ENCODE data around the gene ICE1. TPM values are rescaled to one million over a fixed set of nuclear protein-coding genes. Genes with fewer than 3 reads are reported as not detected.
"Not testable (repeated sequence)": the region's sequence is repeated elsewhere in the genome, so short reads cannot be mapped to it uniquely, and the experiment has no call there.

Gene ICE1
- total RNA-seq, 1 experiment from 2014 or later = 27.8 TPM

- no TSS peak for BruUV-seq (replicated peaks)
- Mint-ChIP-seq H3K9me3 (ENCODE audit: low read depth, unreplicated experiment) (peaks cover 3% of the 10 kb centered on the region), H3K36me3 (ENCODE audit: insufficient read depth, unreplicated experiment) (no peaks in the 10 kb centered on the region), H3K4me1 (ENCODE audit: low read depth, unreplicated experiment) (no peaks in the 10 kb centered on the region), H3K27me3 (ENCODE audit: unreplicated experiment) (peaks cover 3% of the 10 kb centered on the region), H3K27ac (ENCODE audit: unreplicated experiment) (no peak overlapping the region), H3K4me3 (ENCODE audit: low read depth, unreplicated experiment) (no peak overlapping the region)
- TF ChIP-seq, protein P1, sequence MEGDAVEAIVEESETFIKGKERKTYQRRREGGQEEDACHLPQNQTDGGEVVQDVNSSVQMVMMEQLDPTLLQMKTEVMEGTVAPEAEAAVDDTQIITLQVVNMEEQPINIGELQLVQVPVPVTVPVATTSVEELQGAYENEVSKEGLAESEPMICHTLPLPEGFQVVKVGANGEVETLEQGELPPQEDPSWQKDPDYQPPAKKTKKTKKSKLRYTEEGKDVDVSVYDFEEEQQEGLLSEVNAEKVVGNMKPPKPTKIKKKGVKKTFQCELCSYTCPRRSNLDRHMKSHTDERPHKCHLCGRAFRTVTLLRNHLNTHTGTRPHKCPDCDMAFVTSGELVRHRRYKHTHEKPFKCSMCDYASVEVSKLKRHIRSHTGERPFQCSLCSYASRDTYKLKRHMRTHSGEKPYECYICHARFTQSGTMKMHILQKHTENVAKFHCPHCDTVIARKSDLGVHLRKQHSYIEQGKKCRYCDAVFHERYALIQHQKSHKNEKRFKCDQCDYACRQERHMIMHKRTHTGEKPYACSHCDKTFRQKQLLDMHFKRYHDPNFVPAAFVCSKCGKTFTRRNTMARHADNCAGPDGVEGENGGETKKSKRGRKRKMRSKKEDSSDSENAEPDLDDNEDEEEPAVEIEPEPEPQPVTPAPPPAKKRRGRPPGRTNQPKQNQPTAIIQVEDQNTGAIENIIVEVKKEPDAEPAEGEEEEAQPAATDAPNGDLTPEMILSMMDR (IDR thresholded peaks at IDR 0.05; ENCODE audit: unreplicated experiment) = no peak
- CTCF ChIA-PET = no interaction called here
- no peak for DNase-seq
- intact Hi-C loops (cut with micrococcal nuclease; ENCODE audit: unreplicated experiment) = no loop called here
These were observed 35.3 kb upstream of the ICE1 start for GRCh38 chr5:5387192-5387591.

DNA sequence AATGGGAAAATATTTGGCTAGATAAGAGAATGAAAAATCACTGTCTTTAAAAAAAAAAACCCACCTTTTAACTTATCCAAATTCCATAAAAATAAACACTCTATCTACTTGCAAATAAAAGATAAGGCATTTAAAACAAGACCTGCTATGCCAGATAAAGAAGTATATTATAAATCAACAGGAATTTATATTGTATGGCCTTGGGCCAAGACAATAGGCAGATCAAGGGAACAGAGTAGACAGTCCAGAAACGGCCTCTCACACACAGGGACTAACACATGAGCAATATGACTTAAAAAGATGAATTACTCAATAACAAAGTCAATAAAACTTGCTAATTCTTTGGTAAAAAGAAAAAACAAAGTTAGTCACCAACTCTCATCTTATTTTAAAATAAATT, 34.7 kb upstream of the ICE1 start:
- TF ChIP-seq, protein P1 (IDR thresholded peaks at IDR 0.05; ENCODE audit: unreplicated experiment) = no peak
- BruUV-seq (replicated peaks) = no TSS peak
- Mint-ChIP-seq H3K27ac (ENCODE audit: unreplicated experiment) (no peak overlapping the region), H3K9me3 (ENCODE audit: low read depth, unreplicated experiment) (peaks cover 3% of the 10 kb centered on the region), H3K4me3 (ENCODE audit: low read depth, unreplicated experiment) (no peak overlapping the region), H3K36me3 (ENCODE audit: insufficient read depth, unreplicated experiment) (no peaks in the 10 kb centered on the region), H3K4me1 (ENCODE audit: low read depth, unreplicated experiment) (no peaks in the 10 kb centered on the region), H3K27me3 (ENCODE audit: unreplicated experiment) (no peaks in the 10 kb centered on the region)
- CTCF ChIA-PET = no interaction called here
- DNase-seq = no peak
- intact Hi-C loops (cut with micrococcal nuclease; ENCODE audit: unreplicated experiment) = no loop called here

DNA sequence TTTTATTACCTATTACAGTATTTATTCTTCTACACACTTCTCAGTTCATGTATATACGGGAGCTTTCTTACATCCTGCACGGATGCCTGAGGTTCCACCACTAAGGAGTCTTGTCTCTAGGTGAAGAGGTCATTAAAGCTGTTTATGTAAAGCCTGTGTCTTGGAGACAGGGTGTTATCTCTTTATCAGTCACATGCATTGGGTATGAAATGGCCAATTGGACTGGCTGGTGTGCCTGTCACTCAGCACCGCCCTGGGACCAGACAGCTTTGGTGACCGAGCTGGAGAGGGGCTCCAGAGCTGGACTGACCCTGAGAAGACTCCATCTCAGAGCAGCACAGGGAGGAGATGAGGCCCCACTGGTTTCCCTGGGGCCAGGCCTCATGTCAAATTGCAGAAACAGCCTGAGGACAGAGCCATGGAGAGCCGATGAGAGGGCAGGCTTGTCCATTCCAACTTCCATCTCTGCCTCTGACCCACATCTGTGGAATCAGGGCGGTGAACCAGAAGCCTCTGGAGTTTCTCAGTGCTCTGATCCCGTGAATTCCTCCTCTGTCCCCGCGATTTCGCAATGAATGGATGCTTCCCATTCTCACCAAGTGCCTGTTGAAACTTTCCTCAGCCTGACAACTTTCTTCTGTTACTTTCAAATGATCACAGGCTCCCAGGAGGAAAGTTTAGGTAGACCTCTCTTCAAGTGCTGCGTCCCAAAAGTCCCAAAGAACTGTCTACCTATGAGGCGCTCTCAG, 32.2 kb upstream of the ICE1 start:
- BruUV-seq (replicated peaks); DNase-seq; H3K27ac Mint-ChIP-seq (ENCODE audit: unreplicated experiment); H3K27me3 Mint-ChIP-seq (ENCODE audit: unreplicated experiment); intact Hi-C loops (cut with micrococcal nuclease; ENCODE audit: unreplicated experiment); H3K4me3 Mint-ChIP-seq (ENCODE audit: low read depth, unreplicated experiment); H3K9me3 Mint-ChIP-seq (ENCODE audit: low read depth, unreplicated experiment); H3K4me1 Mint-ChIP-seq (ENCODE audit: low read depth, unreplicated experiment); CTCF ChIA-PET; H3K36me3 Mint-ChIP-seq (ENCODE audit: insufficient read depth, unreplicated experiment): not testable (repeated sequence)

- H3K4me1 Mint-ChIP-seq (ENCODE audit: low read depth, unreplicated experiment); DNase-seq; H3K27ac Mint-ChIP-seq (ENCODE audit: unreplicated experiment); BruUV-seq (replicated peaks); H3K4me3 Mint-ChIP-seq (ENCODE audit: low read depth, unreplicated experiment); H3K27me3 Mint-ChIP-seq (ENCODE audit: unreplicated experiment); H3K9me3 Mint-ChIP-seq (ENCODE audit: low read depth, unreplicated experiment); H3K36me3 Mint-ChIP-seq (ENCODE audit: insufficient read depth, unreplicated experiment); intact Hi-C loops (cut with micrococcal nuclease; ENCODE audit: unreplicated experiment); CTCF ChIA-PET: not testable (repeated sequence)
These were observed 30.0 kb upstream of the ICE1 start for GRCh38 chr5:5392504-5392903.

DNA sequence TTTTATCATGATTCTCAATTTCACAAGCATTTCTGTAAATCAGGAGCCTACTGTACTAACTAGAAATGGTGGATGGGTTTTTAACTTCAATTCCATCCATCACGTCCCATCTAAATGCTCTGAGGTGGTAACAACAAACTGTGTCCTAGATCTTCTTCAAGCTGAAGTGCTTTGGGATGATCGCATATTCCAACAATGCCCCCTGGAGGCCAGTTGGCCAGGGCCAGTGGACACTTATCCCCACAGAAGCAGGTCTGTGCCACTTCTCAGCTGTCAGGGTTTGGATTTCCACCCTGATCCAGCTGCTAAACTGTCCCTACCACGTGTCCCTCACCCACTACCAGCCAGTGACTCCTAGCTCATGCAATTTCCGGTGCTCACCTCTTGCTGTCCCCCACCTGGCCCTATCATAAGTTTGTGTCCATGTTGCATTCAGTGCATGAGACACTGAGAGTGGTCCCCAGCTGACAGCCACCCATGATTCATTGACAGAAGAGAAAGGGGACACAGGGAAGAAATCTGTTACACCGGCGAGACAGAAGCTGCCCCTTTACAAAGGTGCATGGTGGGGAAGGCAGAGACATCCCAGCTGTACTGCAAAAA, 28.0 kb upstream of the ICE1 start:
- intact Hi-C loops (cut with micrococcal nuclease; ENCODE audit: unreplicated experiment); H3K36me3 Mint-ChIP-seq (ENCODE audit: insufficient read depth, unreplicated experiment); DNase-seq; BruUV-seq (replicated peaks); H3K27me3 Mint-ChIP-seq (ENCODE audit: unreplicated experiment); H3K4me3 Mint-ChIP-seq (ENCODE audit: low read depth, unreplicated experiment); H3K4me1 Mint-ChIP-seq (ENCODE audit: low read depth, unreplicated experiment); H3K9me3 Mint-ChIP-seq (ENCODE audit: low read depth, unreplicated experiment); CTCF ChIA-PET; H3K27ac Mint-ChIP-seq (ENCODE audit: unreplicated experiment): not testable (repeated sequence)

DNA sequence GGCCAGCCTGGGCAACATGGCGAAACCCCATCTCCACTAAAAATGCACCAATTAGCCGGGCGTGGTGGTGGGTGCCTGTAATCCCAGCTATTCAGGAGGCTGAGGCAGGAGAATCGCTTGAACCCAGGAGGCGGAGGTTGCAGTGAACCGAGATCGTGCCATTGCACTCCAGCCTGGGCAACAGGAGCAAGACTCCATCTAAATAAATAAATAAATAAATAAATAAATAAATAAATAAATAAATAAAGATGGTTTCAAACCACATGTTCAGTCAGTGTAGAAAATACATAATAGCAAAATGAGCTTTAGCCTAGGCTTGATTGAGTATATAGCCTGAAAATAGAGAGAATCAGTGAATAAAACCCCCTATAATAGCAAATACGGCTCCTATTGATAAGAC, 27.4 kb upstream of the ICE1 start:
- BruUV-seq (replicated peaks); H3K36me3 Mint-ChIP-seq (ENCODE audit: insufficient read depth, unreplicated experiment); CTCF ChIA-PET: not testable (repeated sequence)

More for the DNA sequence above, 27.4 kb upstream of the ICE1 start:
- H3K27ac Mint-ChIP-seq (ENCODE audit: unreplicated experiment); H3K27me3 Mint-ChIP-seq (ENCODE audit: unreplicated experiment); intact Hi-C loops (cut with micrococcal nuclease; ENCODE audit: unreplicated experiment); H3K4me3 Mint-ChIP-seq (ENCODE audit: low read depth, unreplicated experiment); H3K4me1 Mint-ChIP-seq (ENCODE audit: low read depth, unreplicated experiment); DNase-seq; H3K9me3 Mint-ChIP-seq (ENCODE audit: low read depth, unreplicated experiment): not testable (repeated sequence)

Data from Calu3 (cell line).